Bronchial epithelial cell (primary cell): ENCODE measurements around the gene ZKSCAN1. TPM values are rescaled to one million over a fixed set of nuclear protein-coding genes. Genes with fewer than 3 reads are reported as not detected.

Source experiments
- DNase-seq: peaks from one replicate; pipeline ENCODE4 v3.0.0-alpha.2; 2010; ENCODE audit warnings: low read depth
- FAIRE-seq: peaks from 2 replicates; lab custom pipeline; 2011; peaks lifted over from hg19 to GRCh38; lab: Jason Lieb, UNC
- H3K27me3 ChIP-seq: 2 replicates; pipeline ENCODE4 v1.5.1; 2011; ENCODE audit warnings: low read length; ENCODE audit not compliant: control insufficient read depth, insufficient read depth
- H3K36me3 ChIP-seq: 2 replicates; pipeline ENCODE4 v1.5.1; 2011; ENCODE audit warnings: low read length; ENCODE audit not compliant: control insufficient read depth, insufficient read depth
- H3K4me3 ChIP-seq: 2 replicates; pipeline ENCODE4 v1.5.1; 2011; ENCODE audit warnings: mild to moderate bottlenecking, low read depth, low read length, control low read depth
- CTCF ChIP-seq: IDR thresholded peaks from 2 replicates; pipeline ENCODE4 v1.5.1; 2011; ENCODE audit warnings: mild to moderate bottlenecking, moderate library complexity, low read length, control low read depth, inconsistent platforms; ENCODE audit not compliant: insufficient read depth, severe bottlenecking
- total RNA-seq: library from RNA; depleted of rRNA; stranded (reverse); fragments of >200 nt; gene quantifications from 2 replicates; pipeline ENCODE4 v1.2.1, GENCODE V29; 2014

Gene ZKSCAN1
- total RNA-seq, 1 donor from 2014 or later: 25.0 TPM

GRCh38 chr7:100074841-100075240, 59.4 kb downstream of the ZKSCAN1 start:
- no peak for DNase-seq
- no peak for FAIRE-seq
- peaks cover 48% of the 10 kb centered on the region for H3K36me3 ChIP-seq
- H3K4me3 ChIP-seq: no peak overlapping the region
- no peak for TF ChIP-seq CTCF
- H3K27me3 ChIP-seq: no peaks in the 10 kb centered on the region

- no peak overlapping the region for H3K4me3 ChIP-seq
- H3K36me3 ChIP-seq: peaks cover 48% of the 10 kb centered on the region
Observed at GRCh38 chr7:100075418-100075817, 60.0 kb downstream of the ZKSCAN1 start.

GRCh38 chr7:100077205-100077604, 61.8 kb downstream of the ZKSCAN1 start:
- Histone ChIP-seq H3K4me3 (no peak overlapping the region), H3K27me3 (no peaks in the 10 kb centered on the region), H3K36me3 (peaks cover 34% of the 10 kb centered on the region)
- DNase-seq (no peak), FAIRE-seq (no peak)
- no peak for TF ChIP-seq CTCF

More at GRCh38 chr7:100075418-100075817, 60.0 kb downstream of the ZKSCAN1 start:
- no peak for TF ChIP-seq CTCF
- FAIRE-seq (no peak), DNase-seq (no peak)
- H3K27me3 ChIP-seq: no peaks in the 10 kb centered on the region

GRCh38 chr7:100079024-100079560, 63.7 kb downstream of the ZKSCAN1 start:
- FAIRE-seq (no peak), DNase-seq (no peak)
- TF ChIP-seq CTCF: no peak
- Histone ChIP-seq H3K27me3 (no peaks in the 10 kb centered on the region), H3K36me3 (peaks cover 20% of the 10 kb centered on the region), H3K4me3 (no peak overlapping the region)

GRCh38 chr7:100080907-100081534, 65.6 kb downstream of the ZKSCAN1 start:
- peak overlapping the region; percentile 80 for H3K4me3 ChIP-seq
- H3K27me3 ChIP-seq: no peaks in the 10 kb centered on the region
- no peak for FAIRE-seq
- peaks cover 11% of the 10 kb centered on the region for H3K36me3 ChIP-seq
- TF ChIP-seq CTCF: no peak
- peak; percentile 12 for DNase-seq

- DNase-seq (peak; percentile 95), FAIRE-seq (no peak)
Observed at GRCh38 chr7:100081535-100082102, 66.2 kb downstream of the ZKSCAN1 start, which contains the start of gene ZNF3. ZNF3 (minus strand) TSS chr7:100081723; CDS start chr7:100077357, 4,366 bp downstream.

More at GRCh38 chr7:100081535-100082102, 66.2 kb downstream of the ZKSCAN1 start, which contains the start of gene ZNF3:
- Histone ChIP-seq H3K4me3 (peak within 1 kb of the TSS; percentile 80), H3K27me3 (no peaks in the 10 kb centered on the region), H3K36me3 (peaks cover 11% of the 10 kb centered on the region)
- peak; percentile 90 for TF ChIP-seq CTCF
